Measurements from ENCODE around the gene PFN1.
"Not testable (repeated sequence)": the region's sequence is repeated elsewhere in the genome, so short reads cannot be mapped to it uniquely, and the experiment has no call there.

Gene PFN1

DNA sequence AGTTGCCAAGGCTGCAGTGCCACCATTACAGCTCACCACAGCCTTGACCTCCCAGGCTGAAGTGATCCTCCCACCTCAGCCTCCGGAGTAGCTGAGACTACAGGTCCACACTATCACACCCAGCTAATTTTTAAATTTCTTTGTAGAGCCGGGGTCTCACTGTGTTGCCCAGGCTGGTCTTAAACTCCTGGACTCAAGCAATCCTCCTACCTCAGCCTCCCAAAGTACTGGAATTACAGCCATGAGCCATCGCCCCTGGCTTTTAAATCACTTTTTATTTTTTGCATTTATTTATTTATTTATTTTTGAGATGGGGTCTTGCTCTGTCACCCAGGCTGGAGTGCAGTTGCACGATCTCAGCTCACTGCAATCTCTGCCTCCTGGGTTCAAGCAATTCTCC lies 33.8 kb downstream of the PFN1 start:
- not testable (repeated sequence) for H3K27me3 ChIP-seq (ENCODE audit: insufficient read depth, low read length); H3K4me1 ChIP-seq (ENCODE audit: insufficient read depth, low read length); H2AFZ ChIP-seq (ENCODE audit: low read depth, low read length); H3K9me3 ChIP-seq (ENCODE audit: low read length); H3K4me3 ChIP-seq (ENCODE audit: low read length); H3K36me3 ChIP-seq (ENCODE audit: insufficient read depth, low read length)

DNA sequence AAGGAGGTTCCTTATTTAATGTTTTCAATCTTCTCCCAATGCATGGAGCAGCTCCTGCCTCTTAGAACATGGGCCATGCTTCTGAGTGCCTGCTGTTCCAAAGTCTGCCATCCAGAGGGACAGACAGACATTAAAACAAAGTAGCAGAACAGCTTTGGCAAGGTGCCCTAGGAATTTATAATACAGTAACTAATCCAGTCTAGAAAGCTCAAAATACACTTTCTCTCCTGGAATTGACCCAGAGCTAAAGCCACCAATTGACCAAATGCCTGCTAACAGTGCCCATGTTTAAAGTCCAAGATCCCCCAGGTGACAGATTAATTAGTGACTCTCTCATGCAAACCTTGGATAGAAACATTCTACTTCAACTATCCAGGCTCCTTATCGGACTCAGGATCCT lies 34.3 kb downstream of the PFN1 start:
- Histone ChIP-seq H3K4me1 (ENCODE audit: insufficient read depth, low read length) (no peaks in the 10 kb centered on the region), H3K9me3 (ENCODE audit: low read length) (no peaks in the 10 kb centered on the region), H3K27me3 (ENCODE audit: insufficient read depth, low read length) (no peaks in the 10 kb centered on the region), H3K4me3 (ENCODE audit: low read length) (no peak overlapping the region), H2AFZ (ENCODE audit: low read depth, low read length) (no peak overlapping the region), H3K36me3 (ENCODE audit: insufficient read depth, low read length) (no peaks in the 10 kb centered on the region)

GRCh38 chr17:4908711-4909496 lies 39.4 kb downstream of the PFN1 start:
- Histone ChIP-seq H3K4me3 (ENCODE audit: low read length) (peak overlapping the region; percentile 31), H3K27me3 (ENCODE audit: insufficient read depth, low read length) (no peaks in the 10 kb centered on the region), H3K4me1 (ENCODE audit: insufficient read depth, low read length) (peaks cover 8% of the 10 kb centered on the region), H3K9me3 (ENCODE audit: low read length) (no peaks in the 10 kb centered on the region), H3K36me3 (ENCODE audit: insufficient read depth, low read length) (no peaks in the 10 kb centered on the region), H2AFZ (ENCODE audit: low read depth, low read length) (peak overlapping the region; percentile 70)

DNA sequence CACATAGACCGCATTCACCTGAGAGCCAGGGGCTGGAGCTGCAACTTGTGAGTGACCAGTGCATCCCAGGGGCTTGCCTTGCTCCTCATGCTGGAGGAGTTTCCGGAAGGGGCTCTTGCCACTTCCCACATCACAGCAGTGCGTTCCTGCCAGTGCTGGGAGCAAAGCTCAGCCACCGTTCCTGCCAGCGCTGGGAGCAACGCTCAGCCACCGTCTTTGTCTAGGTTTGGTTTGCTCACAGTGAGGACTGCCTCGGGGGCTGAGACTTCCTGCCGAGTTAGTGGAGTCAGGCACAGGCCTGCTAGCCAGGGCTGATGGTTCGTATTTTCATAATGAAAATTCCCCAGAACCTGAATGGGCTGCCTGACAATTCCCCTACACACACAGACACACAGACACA lies 40.0 kb downstream of the PFN1 start:
- Histone ChIP-seq H3K9me3 (ENCODE audit: low read length) (no peaks in the 10 kb centered on the region), H3K36me3 (ENCODE audit: insufficient read depth, low read length) (no peaks in the 10 kb centered on the region), H3K4me1 (ENCODE audit: insufficient read depth, low read length) (peaks cover 8% of the 10 kb centered on the region), H2AFZ (ENCODE audit: low read depth, low read length) (peak overlapping the region; percentile 70), H3K27me3 (ENCODE audit: insufficient read depth, low read length) (no peaks in the 10 kb centered on the region), H3K4me3 (ENCODE audit: low read length) (no peak overlapping the region)

DNA sequence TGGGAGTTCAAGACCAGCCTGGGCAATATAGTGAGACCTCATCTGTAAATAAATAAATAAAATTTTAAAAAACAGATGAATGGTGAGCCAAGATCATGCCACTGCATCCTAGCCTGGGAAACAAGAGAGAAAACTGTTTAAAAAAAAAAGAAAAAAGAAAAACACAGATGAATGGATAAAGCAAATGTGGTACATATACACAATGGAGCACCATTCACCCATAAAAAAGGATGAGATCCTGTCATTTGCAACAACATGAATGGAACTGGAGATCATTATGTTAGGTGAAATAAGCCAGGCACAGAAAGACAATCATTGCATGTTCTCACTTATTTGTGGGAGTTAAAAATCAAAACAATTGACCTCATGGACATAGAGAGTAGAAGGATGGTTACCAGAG lies 41.7 kb downstream of the PFN1 start:
- H2AFZ ChIP-seq (ENCODE audit: low read depth, low read length); H3K27me3 ChIP-seq (ENCODE audit: insufficient read depth, low read length); H3K36me3 ChIP-seq (ENCODE audit: insufficient read depth, low read length); H3K9me3 ChIP-seq (ENCODE audit: low read length); H3K4me3 ChIP-seq (ENCODE audit: low read length); H3K4me1 ChIP-seq (ENCODE audit: insufficient read depth, low read length): not testable (repeated sequence)

DNA sequence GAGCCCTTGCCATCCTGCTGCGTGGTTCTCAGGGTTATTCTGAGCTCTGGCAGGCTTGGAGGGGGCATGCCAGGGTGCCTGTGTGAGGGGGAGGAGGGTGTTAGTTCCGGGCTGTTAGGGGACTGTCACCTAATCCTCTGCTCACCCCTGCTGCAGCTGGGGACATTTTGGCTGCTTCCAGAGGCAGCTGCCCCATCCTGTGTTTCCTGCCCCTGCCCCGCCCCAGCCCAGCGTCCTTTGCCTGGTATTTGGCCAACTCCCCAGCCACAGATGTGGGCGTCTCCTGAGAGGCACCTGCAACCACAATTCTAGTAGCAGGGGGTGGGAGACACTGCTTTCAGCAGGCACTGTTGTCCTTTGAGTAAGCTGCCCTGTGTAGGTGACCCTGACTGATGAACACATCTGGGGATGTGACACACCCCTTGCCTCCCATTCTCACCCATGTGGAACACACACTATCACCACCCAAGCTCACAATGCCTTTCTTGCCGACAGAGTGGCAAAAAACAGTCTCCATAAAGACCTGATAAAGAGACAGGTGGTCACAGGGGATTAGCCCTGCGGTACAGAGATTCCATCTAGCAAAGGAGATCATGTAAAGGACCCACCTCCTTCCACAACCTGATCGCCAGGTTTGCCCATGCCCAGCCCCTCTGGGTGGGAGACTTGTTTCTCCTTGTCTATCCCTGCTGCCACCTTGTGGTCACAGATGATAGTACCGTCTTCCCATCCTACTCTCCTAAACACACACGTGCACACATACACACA lies 45.1 kb downstream of the PFN1 start, which contains the start of gene CHRNE:
Gene CHRNE, minus strand, starts transcription at position 48 of the 768 bp plus-strand sequence. Its CDS starts 35 bp downstream, at position 13.
- Histone ChIP-seq H3K4me1 (ENCODE audit: insufficient read depth, low read length) (peaks cover 2% of the 10 kb centered on the region), H3K27me3 (ENCODE audit: insufficient read depth, low read length) (no peaks in the 10 kb centered on the region), H3K36me3 (ENCODE audit: insufficient read depth, low read length) (peaks cover 7% of the 10 kb centered on the region), H3K4me3 (ENCODE audit: low read length) (no peak within 1 kb of the TSS), H3K9me3 (ENCODE audit: low read length) (peaks cover 15% of the 10 kb centered on the region), H2AFZ (ENCODE audit: low read depth, low read length) (no peak within 1 kb of the TSS)

DNA sequence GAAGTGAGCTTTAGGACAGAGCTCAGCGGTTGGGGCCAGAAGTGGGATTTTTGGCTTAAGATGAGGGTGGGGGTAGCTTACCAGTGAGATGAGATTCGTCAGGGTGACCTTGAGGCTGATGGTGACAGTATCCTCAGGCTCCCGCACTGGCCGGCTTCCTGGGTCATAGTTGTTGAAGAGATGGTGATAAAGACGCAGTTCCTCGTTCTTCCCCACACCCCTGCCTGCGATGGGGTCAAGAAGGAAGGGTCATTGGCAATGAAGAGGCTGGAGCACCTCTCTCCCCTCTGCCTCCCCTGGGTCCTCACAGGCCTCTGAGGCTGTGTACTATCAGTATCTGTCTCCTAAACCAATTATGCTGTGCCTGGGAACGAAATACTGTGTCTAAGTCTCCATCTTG lies 45.8 kb downstream of the PFN1 start:
- H3K9me3 ChIP-seq (ENCODE audit: low read length): peaks cover 15% of the 10 kb centered on the region
- H3K36me3 ChIP-seq (ENCODE audit: insufficient read depth, low read length): peaks cover 7% of the 10 kb centered on the region
- H2AFZ ChIP-seq (ENCODE audit: low read depth, low read length): no peak overlapping the region
- no peaks in the 10 kb centered on the region for H3K27me3 ChIP-seq (ENCODE audit: insufficient read depth, low read length)
- no peaks in the 10 kb centered on the region for H3K4me1 ChIP-seq (ENCODE audit: insufficient read depth, low read length)
- H3K4me3 ChIP-seq (ENCODE audit: low read length): no peak overlapping the region

DNA sequence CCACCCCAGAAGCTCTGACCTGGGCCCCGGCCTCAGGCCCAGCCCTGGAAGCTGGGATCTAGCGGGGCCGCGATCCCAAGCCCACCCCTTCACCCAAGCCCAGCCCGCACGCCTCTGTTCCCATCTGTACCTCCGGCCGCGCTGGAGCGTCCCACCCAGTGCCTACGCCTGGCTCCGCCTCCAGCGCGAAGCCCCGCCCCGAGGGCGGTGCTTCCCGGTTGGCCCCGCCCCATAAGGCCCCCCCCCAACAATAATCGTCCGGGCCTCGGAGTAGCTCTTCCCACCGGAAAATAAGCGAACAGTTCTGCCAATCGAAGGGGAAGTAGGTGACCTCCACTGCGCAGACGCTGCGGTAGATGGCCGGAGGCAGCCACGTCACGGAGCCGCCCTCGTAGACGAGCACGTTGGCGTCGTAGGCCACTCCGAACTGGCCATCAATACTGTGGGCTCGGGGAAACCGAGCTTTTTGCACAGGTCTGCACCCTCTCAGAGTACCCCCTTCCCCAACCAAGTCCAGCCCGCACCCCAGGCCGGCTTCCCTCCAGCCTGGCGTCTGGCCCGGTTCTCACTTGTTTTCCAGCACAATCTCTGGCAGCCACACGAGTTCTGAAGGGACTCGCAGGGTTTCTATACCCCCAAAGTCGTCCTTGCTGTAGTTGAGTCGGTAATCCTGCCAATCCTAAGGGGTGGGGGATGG lies 46.5 kb downstream of the PFN1 start:
- H3K27me3 ChIP-seq (ENCODE audit: insufficient read depth, low read length): no peaks in the 10 kb centered on the region
- no peak overlapping the region for H3K4me3 ChIP-seq (ENCODE audit: low read length)
- H3K4me1 ChIP-seq (ENCODE audit: insufficient read depth, low read length): no peaks in the 10 kb centered on the region
- H3K9me3 ChIP-seq (ENCODE audit: low read length): peaks cover 15% of the 10 kb centered on the region
- no peak overlapping the region for H2AFZ ChIP-seq (ENCODE audit: low read depth, low read length)
- H3K36me3 ChIP-seq (ENCODE audit: insufficient read depth, low read length): peaks cover 14% of the 10 kb centered on the region

GRCh38 chr17:4901108-4901647 lies 47.2 kb downstream of the PFN1 start:
- Histone ChIP-seq H3K4me1 (ENCODE audit: insufficient read depth, low read length) (no peaks in the 10 kb centered on the region), H2AFZ (ENCODE audit: low read depth, low read length) (no peak overlapping the region), H3K9me3 (ENCODE audit: low read length) (peaks cover 15% of the 10 kb centered on the region), H3K36me3 (ENCODE audit: insufficient read depth, low read length) (peaks cover 19% of the 10 kb centered on the region), H3K4me3 (ENCODE audit: low read length) (no peak overlapping the region), H3K27me3 (ENCODE audit: insufficient read depth, low read length) (no peaks in the 10 kb centered on the region)

DNA sequence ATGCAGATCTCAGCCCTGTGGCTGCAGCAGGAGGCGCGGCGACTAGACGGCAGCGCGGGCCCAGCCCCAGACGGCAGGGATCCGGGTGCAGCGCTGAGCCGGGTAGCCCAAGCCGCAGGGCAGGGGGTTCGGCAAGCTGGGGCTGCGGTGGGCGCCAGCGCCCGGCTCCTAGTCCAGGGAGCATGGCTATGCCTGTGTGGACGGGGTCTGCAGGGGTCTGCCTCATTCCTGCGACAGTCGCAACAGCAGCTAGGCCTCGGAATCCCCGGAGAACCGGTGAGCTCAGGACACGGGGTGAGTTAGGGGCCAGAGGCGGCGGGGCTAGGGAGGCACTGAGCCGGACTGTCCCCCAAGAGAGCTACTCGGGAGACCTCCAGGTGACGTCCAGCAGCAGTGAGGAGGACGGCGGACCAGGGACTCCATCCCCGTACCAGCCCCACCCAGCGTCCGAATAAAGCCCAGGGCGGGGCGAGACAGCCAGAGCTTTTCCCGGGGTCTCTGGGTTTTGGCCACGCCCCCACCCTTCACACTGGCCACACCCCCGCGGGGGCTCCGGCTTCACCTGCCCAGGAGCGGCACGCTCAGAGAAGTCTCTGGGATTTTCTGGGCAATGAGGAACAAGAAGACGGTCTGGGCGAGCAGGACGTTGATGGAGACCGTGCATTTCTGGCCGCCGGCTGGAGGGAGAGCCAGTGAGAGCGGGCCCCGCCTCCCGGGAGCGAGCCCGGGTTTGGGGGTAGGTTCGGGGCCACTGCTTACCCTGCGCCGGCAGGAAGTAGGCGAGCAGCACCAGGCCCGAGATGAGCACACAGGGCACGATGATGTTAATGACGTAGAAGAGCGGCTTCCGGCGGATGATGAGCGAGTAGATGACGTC lies 47.9 kb downstream of the PFN1 start:
- Histone ChIP-seq H3K4me1 (ENCODE audit: insufficient read depth, low read length) (no peaks in the 10 kb centered on the region), H3K27me3 (ENCODE audit: insufficient read depth, low read length) (no peaks in the 10 kb centered on the region), H3K4me3 (ENCODE audit: low read length) (no peak overlapping the region), H3K9me3 (ENCODE audit: low read length) (peaks cover 15% of the 10 kb centered on the region), H2AFZ (ENCODE audit: low read depth, low read length) (no peak overlapping the region), H3K36me3 (ENCODE audit: insufficient read depth, low read length) (peaks cover 25% of the 10 kb centered on the region)

- Histone ChIP-seq H3K9me3 (ENCODE audit: low read length) (peaks cover 15% of the 10 kb centered on the region), H3K4me3 (ENCODE audit: low read length) (no peak within 1 kb of the TSS), H2AFZ (ENCODE audit: low read depth, low read length) (no peak within 1 kb of the TSS), H3K27me3 (ENCODE audit: insufficient read depth, low read length) (no peaks in the 10 kb centered on the region), H3K4me1 (ENCODE audit: insufficient read depth, low read length) (no peaks in the 10 kb centered on the region), H3K36me3 (ENCODE audit: insufficient read depth, low read length) (peaks cover 34% of the 10 kb centered on the region)
Measured at GRCh38 chr17:4899341-4900230, 48.7 kb downstream of the PFN1 start, which contains the start of gene C17orf107. Gene C17orf107, plus strand, starts transcription at chr17:4899536. Its CDS starts 227 bp downstream, at chr17:4899763.
